Smooth muscle cell (in vitro differentiated cells): Measurements from ENCODE around the gene DUSP15. TPM values are rescaled to one million over a fixed set of nuclear protein-coding genes. Genes with fewer than 3 reads are reported as not detected.

Experiments used
- DNase-seq: peaks from one replicate; lab custom pipeline; 2025; ENCODE audit not compliant: unreplicated experiment; lab: John Stamatoyannopoulos, UW
- H2AFZ ChIP-seq: fragments of 200-600 bp; sonication (generic); 2 replicates; pipeline ENCODE4 v1.6.0; 2016; ENCODE audit warnings: antibody characterized with exemption, low read depth, mild to moderate bottlenecking
- H3F3A ChIP-seq: fragments of 200-600 bp; sonication (generic); 2 replicates; pipeline ENCODE4 v1.6.0; 2017; ENCODE audit warnings: antibody characterized with exemption, low read depth
- H3K27ac ChIP-seq: fragments of 200-600 bp; sonication (generic); 2 replicates; pipeline ENCODE4 v1.5.1; 2016; ENCODE audit warnings: low read depth, mild to moderate bottlenecking
- H3K27me3 ChIP-seq: fragments of 200-600 bp; sonication (generic); 2 replicates; pipeline ENCODE4 v1.6.1; 2016; ENCODE audit warnings: low read depth, mild to moderate bottlenecking
- H3K36me3 ChIP-seq: fragments of 200-600 bp; sonication (generic); 2 replicates; pipeline ENCODE4 v1.5.1; 2016; ENCODE audit warnings: low read depth
- H3K4me1 ChIP-seq: fragments of 200-600 bp; sonication (generic); 2 replicates; pipeline ENCODE4 v1.5.1; 2016; ENCODE audit warnings: low read depth
- H3K4me2 ChIP-seq: fragments of 200-600 bp; sonication (generic); 2 replicates; pipeline ENCODE4 v1.6.0; 2016; ENCODE audit warnings: mild to moderate bottlenecking
- H3K4me3 ChIP-seq: fragments of 200-600 bp; sonication (generic); 2 replicates; pipeline ENCODE4 v1.5.1; 2016; ENCODE audit warnings: mild to moderate bottlenecking
- H3K79me2 ChIP-seq: fragments of 200-600 bp; sonication (generic); 2 replicates; pipeline ENCODE4 v1.6.0; 2016; ENCODE audit warnings: low read depth, mild to moderate bottlenecking
- H3K9ac ChIP-seq: fragments of 200-600 bp; sonication (generic); 2 replicates; pipeline ENCODE4 v1.6.0; 2016; ENCODE audit warnings: low read depth
- H3K9me3 ChIP-seq: fragments of 200-600 bp; sonication (generic); replicated peaks from 2 replicates; pipeline ENCODE4 v1.5.1; 2016; ENCODE audit warnings: low read depth
- H4K20me1 ChIP-seq: fragments of 200-600 bp; sonication (generic); 2 replicates; pipeline ENCODE4 v1.6.0; 2016; ENCODE audit warnings: low read depth
- WGBS: methylation state at CpG from one replicate; pipeline ENCODE4 v1.1.7; 2016; ENCODE audit warnings: low lambda C conversion rate; 5-methylcytosine and 5-hydroxymethylcytosine counted together
- polyA plus RNA-seq: library from polyadenylated mRNA; unstranded; fragments of >200 nt; fragmentation: Nextera tagmentation; extraction: Ambion mirVana; gene quantifications from 2 replicates; pipeline ENCODE4 v1.2.1, GENCODE V29; 2016
- total RNA-seq: library from RNA; depleted of rRNA; stranded (reverse); fragments of >200 nt; gene quantifications from 2 replicates; pipeline ENCODE4 v1.2.3, GENCODE V29; 2014
- TF ChIP-seq, protein P1 (sequence below): fragments of 200-600 bp; sonication (generic); IDR thresholded peaks from 2 replicates; pipeline ENCODE4 v1.5.1; 2017; ENCODE audit warnings: borderline replicate concordance, mild to moderate bottlenecking, antibody characterized with exemption; ENCODE audit not compliant: insufficient read depth, poor library complexity, severe bottlenecking

Gene DUSP15
- total and polyA plus RNA-seq, 2 experiments from 2014 or later: 6.2 to 10.2 TPM

GRCh38 chr20:31859998-31860380 lies 10.3 kb downstream of the DUSP15 start:
- Histone ChIP-seq H3K9me3 (no peaks in the 10 kb centered on the region), H3K4me2 (no peak overlapping the region), H2AFZ (no peak overlapping the region), H3K4me1 (peaks cover 12% of the 10 kb centered on the region), H3K79me2 (no peaks in the 10 kb centered on the region), H3K9ac (no peak overlapping the region), H4K20me1 (no peaks in the 10 kb centered on the region), H3K27me3 (peaks cover 38% of the 10 kb centered on the region), H3K36me3 (no peaks in the 10 kb centered on the region), H3K27ac (no peak overlapping the region), H3F3A (no peaks in the 10 kb centered on the region), H3K4me3 (no peak overlapping the region)
- no peak for DNase-seq
- TF ChIP-seq, protein P1, sequence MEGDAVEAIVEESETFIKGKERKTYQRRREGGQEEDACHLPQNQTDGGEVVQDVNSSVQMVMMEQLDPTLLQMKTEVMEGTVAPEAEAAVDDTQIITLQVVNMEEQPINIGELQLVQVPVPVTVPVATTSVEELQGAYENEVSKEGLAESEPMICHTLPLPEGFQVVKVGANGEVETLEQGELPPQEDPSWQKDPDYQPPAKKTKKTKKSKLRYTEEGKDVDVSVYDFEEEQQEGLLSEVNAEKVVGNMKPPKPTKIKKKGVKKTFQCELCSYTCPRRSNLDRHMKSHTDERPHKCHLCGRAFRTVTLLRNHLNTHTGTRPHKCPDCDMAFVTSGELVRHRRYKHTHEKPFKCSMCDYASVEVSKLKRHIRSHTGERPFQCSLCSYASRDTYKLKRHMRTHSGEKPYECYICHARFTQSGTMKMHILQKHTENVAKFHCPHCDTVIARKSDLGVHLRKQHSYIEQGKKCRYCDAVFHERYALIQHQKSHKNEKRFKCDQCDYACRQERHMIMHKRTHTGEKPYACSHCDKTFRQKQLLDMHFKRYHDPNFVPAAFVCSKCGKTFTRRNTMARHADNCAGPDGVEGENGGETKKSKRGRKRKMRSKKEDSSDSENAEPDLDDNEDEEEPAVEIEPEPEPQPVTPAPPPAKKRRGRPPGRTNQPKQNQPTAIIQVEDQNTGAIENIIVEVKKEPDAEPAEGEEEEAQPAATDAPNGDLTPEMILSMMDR: no peak
- WGBS: 70% methylated on average over 7 of the region's 7 CpGs

- Histone ChIP-seq H3K27me3 (peaks cover 43% of the 10 kb centered on the region), H3K9me3 (no peaks in the 10 kb centered on the region), H3K36me3 (no peaks in the 10 kb centered on the region), H3K79me2 (no peaks in the 10 kb centered on the region), H3K9ac (no peak overlapping the region), H2AFZ (no peak overlapping the region), H3F3A (no peaks in the 10 kb centered on the region), H4K20me1 (no peaks in the 10 kb centered on the region), H3K4me3 (no peak overlapping the region), H3K4me2 (no peak overlapping the region), H3K4me1 (peaks cover 12% of the 10 kb centered on the region), H3K27ac (no peak overlapping the region)
- DNase-seq: no peak
- TF ChIP-seq, protein P1: no peak
- 85% methylated on average over 5 of the region's 5 CpGs for WGBS
Observed at GRCh38 chr20:31859266-31859997, 10.9 kb downstream of the DUSP15 start.

GRCh38 chr20:31858760-31859083 lies 11.6 kb downstream of the DUSP15 start:
- WGBS: 83% methylated on average over 3 of the region's 3 CpGs
- Histone ChIP-seq H3K4me2 (no peak overlapping the region), H3K27me3 (peaks cover 50% of the 10 kb centered on the region), H3K79me2 (no peaks in the 10 kb centered on the region), H2AFZ (no peak overlapping the region), H3K9ac (no peak overlapping the region), H3K27ac (no peak overlapping the region), H3K4me1 (peaks cover 12% of the 10 kb centered on the region), H3F3A (no peaks in the 10 kb centered on the region), H3K9me3 (no peaks in the 10 kb centered on the region), H3K4me3 (no peak overlapping the region), H4K20me1 (no peaks in the 10 kb centered on the region), H3K36me3 (no peaks in the 10 kb centered on the region)
- no peak for DNase-seq
- TF ChIP-seq, protein P1: no peak
